NCI-H2227 (cell line): ENCODE data around the gene TTYH3.

Experiments used
- DNase-seq: peaks from one replicate; lab custom pipeline; 2025; ENCODE audit not compliant: unreplicated experiment; lab: John Stamatoyannopoulos, UW

TTYH3 gene

DNA sequence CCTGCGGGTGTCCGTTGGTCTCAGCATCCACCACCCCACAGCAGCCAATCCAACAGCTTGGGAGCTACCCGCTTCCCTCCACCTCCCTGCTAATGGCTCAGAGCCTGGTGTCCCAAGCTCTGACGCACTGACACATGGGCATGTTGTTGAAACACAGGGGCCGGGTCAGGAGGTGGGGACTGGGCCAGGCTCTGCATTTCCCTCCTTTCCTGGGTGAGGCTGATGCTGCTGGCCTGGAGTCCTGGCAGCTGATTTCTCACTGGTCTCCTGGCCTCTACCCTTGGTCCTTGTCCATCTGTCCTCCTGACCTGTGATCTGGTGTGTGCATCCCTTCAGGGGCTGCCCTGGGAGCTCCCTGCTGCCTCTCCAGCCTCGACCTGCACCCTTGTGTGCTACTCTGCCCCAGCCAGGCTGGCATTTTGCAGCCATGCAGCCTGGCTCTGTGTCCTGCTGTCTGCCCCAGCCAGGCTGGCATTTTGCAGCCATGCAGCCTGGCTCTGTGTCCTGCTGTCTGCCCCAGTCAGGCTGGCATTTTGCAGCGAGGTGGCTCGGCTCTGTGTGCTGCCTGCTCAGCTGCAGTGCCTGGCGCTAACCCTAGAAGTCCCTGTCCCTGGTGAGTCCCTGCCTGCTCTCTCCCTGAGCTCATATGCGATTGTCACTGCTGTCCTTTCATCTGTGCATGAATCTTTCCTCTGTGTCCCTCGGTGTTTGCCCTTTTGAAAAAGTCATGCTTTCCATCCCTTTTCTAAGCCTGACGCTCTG is 70.2 kb downstream of the TTYH3 start:
- DNase-seq = no peak

DNA sequence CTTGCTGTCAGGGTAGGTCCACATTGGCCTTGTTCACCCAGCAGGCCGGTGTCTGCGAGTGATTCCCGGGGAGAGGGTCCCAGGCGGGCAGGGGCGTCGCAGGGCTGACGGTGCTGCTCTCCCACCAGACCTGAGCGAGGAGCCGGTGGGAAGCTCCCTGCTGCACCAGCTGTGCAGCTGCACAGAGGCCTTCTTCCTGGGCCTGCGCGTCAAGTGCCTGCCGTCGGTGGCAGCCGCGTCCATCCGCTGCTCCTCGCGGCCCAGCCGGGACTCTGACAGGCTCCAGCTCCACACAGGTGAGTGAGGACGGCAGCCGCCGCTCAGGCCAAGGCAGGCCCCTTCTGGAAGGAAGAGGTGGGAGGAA is 70.8 kb downstream of the TTYH3 start:
- DNase-seq = no peak

DNA sequence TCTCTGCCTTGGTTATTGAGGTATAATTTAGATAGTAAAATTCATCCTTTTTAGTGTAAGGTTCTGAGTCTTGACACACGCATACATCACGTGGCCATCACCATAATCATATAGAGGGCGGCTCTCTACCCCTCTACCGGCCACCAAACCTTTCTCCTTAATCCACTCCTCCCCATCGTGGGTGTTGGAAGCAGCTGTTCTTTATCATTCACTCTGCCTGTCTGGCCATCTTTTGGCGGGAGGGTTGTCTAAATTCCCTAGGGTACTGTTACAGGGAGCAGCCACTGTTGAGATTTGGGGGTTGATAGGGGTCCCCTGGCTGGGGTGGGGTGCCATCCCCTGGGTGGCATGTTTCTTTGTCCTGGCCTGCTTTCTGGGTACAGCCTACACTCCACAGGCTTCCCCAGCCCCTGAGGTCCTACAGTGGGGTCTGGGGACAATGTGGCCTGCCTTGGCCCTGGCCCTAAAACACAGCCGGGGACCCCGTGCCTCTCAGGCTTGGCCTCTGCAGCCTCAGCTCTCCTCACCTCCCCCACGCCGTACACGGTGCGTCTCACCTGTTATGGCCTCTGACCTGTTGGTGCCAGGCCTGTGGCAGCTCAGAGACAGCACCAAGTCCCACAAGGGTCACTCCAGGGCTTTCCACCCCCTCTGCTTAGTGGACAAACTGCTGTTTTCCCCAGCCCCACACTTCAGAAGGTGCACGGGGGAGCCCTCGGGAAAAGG is 73.7 kb downstream of the TTYH3 start:
- no peak for DNase-seq

DNA sequence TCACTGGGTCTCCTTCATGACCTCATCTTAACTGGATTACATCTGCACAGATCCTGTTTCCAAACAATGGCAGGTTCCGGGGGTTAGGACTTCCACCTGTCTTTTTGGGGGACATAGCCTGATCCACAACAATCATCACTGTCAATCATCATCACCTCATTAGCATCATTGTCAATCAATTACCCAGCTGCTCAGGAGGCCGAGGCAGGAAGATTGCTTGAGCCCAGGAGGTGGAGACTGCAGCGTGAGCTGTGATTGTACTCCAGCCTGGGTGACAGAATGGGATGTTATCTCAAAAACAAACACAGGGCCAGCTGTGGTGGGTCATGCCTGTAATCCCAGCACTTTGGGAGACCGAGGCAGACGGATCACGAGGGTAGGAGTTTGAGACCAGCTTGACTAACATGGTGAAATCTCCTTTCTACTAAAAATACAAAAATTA is 74.9 kb downstream of the TTYH3 start:
- no peak for DNase-seq

DNA sequence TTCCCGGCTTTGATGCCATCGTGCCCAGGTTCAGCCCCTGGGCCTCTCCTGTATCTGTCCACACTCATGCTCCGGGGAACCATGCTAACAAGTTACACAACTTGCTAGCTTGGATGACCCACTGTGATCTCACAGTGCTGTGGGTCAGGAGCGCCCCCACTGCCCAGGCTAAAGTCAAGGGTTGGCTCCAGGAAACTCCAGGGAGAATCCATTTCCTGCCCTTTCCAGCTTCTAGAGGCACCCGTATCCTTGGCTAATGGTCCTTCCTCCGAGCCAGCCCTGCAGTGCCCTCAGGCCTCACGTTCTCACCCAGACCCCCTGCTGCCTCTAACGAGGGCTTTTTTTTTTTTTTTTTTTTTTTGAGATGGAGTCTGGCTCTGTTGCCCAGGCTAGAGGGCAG is 75.7 kb downstream of the TTYH3 start:
- DNase-seq = no peak

DNA sequence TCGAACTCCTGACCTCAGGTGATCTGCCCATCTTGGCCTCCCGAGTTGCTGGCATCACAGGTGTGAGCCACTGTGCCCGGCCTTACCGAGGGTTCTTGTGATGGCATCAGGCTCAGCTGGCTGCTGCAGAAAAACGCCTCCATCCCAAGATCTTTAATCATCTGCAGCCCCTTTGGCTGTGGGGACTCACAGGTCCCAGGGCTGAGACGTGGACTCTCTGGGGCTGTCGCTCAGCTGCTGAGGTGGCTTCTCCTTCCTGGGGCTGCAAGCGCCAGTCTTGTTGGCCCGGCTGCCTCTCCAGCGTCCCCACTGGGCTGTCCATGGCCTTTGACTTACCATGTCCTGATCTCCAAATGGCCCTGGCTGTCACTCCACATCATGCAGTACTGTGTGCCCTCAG is 76.3 kb downstream of the TTYH3 start:
- no peak for DNase-seq

DNA sequence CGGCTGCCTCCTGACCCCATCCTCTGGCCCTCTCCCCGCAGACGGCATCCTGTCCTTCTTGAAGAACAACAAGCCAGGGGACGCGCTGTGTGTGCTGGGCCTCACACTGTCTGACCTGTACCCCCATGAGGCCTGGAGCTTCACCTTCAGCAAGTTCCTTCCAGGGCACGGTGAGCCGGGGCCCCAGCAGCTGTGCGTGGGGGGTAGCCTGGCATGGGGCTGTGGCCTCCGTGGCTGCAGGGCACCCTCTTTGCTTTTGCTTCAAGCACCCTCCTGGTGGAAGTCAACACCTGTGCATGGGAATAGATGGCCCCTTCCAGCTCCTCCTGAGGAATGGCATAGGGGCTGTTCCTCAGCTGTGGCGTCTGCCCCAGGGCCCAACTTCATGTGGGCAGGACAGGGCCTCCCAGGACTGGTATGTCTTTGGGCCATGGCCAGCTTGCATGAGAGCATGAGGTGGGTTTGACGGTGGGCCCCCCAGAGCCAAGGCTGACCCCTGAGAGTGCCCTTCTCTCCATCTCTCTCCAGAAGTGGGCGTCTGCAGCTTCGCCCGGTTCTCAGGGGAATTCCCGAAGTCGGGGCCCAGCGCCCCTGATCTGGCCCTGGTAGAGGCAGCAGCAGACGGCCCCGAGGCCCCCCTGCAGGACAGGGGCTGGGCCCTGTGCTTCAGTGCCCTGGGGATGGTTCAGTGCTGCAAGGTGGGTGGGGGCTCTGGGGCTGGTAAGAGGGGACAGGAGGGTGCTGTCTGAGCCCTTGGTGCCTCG is 76.9 kb downstream of the TTYH3 start:
- no peak for DNase-seq

DNA sequence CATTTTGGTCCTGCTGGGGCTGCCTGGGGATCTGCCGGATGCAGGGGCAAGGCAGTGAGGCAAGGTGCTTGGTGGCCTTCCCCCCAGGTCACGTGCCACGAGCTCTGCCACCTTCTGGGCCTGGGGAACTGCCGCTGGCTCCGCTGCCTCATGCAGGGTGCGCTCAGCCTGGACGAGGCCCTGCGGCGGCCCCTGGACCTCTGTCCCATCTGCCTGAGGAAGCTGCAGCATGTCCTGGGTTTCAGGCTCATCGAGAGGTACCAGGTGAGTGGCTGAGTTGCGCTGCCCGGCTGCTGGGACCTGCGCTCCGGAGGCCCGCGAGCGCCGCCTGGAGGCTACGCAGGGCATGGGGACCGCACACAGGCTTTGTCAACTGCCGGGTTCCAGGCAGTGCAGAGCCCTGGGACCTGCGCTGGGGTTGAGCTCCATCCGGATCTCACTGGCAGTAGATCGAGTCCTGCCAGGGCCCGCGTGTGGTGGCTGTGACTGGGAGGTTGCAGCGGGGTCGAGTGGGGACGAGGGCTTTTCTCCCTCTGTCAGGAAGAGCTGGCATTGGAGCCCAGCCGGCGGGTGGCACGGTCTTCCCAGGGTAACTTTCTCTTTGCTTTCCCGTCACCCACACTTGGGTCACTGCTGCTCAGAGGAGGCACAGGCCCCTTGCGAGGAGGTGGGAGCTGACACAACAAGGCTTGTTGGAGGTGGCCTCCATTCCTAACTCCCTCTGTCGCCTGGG is 77.9 kb downstream of the TTYH3 start:
- no peak for DNase-seq

DNA sequence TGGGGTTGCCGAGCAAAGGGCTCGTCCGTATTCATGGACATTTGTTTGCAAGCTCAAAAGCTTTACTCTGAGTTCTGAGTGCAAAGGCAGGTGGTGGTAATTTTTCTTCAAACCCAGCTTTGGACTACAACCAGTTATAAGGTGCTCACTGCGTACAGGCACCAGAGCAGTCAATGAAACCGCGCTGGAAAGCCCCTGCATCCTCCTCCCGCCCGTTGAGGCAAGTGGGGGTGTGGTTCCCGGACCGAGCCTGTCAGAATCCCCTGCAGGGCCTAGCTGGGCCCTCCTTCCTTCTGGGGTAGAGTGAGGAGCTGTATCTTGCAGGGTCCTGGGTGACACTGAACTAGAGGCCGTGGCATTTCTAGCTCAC is 78.5 kb downstream of the TTYH3 start:
- no peak for DNase-seq

DNA sequence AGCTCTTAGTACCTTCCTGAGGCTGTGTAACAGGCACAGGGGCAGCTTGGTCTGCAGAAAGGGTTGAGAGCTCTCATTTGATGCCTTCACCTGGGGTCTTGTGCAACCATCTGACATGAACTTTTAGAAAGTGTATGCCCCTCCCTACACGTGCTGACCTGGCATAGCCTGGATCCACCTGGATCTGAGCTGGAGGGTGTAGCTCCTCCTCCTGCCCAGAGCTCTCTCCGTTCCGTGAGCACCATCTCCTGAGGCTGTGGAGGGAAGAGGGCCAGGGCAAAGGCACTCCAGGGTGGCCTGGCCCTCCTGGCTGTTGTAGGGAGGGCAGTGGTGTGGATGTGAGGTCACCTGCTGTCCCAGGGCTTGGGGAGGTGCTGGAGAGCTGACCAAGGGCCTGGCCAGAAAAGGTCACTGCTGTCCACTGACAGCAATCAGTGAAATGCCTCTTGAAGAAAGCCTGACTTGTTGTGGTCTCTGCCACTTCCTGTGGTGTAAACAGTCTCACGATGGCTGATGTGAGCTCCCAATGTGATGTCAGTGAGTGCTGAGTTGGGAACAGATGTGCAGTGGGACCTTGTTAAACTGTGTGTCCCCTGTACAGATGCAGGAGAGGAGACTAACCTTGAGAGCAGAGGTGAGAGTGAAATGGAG is 79.2 kb downstream of the TTYH3 start:
- DNase-seq = no peak

DNA sequence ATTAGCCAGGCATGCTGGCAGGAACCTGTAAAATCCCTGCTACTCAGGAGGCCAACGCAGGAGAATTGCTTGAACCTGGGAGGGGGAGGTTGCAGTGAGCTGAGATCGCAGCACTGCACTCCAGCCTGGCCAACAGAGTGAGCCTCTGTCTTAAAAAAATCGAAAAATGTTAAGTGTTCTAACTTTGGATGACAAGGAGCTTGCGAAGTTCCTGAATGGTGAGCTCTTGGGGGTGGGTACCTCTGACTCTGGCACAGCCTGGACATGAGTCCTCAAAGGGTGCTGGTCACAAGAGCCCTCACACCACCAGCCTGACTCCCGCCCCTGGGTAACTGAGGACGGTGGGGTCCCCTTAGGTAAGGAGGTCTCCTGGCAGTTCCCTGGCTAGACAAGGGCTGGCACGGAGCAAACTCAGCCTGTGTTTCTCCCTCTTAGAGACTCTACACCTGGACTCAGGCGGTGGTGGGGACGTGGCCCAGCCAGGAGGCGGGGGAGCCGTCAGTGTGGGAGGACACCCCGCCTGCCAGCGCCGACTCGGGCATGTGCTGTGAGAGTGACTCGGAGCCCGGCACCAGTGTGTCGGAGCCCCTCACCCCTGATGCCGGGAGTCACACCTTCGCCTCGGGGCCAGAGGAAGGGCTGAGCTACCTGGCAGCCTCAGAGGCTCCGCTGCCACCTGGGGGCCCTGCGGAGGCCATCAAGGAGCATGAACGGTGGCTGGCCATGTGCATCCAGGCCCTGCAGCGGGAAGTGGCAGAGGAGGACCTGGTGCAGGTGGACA is 80.3 kb downstream of the TTYH3 start:
- DNase-seq = no peak

DNA sequence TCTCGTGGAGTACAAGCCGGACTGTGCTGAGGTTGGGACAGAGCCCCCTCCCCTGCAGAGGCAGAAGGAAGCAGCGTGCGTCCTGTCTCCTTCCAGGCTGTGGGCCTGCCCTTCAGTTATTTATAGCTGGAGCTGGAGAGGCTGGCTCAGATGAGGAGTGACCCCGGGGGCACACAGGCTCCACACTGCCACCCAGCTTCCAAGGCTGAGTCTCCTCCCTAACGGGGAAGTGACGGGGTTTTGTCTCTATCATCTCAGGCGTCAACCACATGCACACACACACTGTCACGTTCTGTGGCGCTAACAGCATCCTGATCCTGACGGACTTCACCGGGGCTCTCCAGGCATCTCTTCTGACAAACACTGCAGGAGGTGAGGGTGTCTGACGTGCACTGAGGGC is 81.6 kb downstream of the TTYH3 start:
- DNase-seq = no peak

DNA sequence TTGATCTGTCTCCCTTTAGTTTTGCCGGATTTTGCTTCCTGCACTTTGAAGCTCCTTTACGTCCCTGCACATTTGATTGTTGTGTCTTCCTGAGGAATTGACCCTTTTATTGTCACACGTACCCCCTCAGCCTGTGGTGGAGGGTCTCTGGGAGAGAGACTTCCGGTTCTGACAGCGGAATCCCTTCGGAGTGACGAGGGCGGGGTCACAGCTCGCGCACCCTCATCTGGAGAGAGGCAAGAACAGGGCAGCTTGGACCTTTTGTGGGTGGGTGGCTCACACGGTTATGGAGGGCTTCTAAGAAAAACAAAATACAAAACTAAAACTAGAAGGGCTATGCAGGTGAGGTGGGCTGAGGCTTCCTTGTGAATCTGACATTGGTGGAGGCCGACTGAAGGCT is 82.2 kb downstream of the TTYH3 start:
- no peak for DNase-seq
